DND-41 (cell line): ENCODE data around the gene LAMA2.

ENCODE experiments used
- EZH2 ChIP-seq: IDR thresholded peaks from 3 replicates; pipeline ENCODE4 v1.6.1; 2012; ENCODE audit warnings: borderline replicate concordance, low read depth, mild to moderate bottlenecking, moderate library complexity, low read length, inconsistent platforms; ENCODE audit not compliant: severe bottlenecking
- TF ChIP-seq, protein P1 (sequence below): IDR thresholded peaks from 2 replicates; pipeline ENCODE4 v1.5.1; 2012; ENCODE audit warnings: borderline replicate concordance, low read length, moderate library complexity, mild to moderate bottlenecking; ENCODE audit not compliant: poor library complexity, severe bottlenecking; ENCODE audit errors: extremely low read depth

DNA sequence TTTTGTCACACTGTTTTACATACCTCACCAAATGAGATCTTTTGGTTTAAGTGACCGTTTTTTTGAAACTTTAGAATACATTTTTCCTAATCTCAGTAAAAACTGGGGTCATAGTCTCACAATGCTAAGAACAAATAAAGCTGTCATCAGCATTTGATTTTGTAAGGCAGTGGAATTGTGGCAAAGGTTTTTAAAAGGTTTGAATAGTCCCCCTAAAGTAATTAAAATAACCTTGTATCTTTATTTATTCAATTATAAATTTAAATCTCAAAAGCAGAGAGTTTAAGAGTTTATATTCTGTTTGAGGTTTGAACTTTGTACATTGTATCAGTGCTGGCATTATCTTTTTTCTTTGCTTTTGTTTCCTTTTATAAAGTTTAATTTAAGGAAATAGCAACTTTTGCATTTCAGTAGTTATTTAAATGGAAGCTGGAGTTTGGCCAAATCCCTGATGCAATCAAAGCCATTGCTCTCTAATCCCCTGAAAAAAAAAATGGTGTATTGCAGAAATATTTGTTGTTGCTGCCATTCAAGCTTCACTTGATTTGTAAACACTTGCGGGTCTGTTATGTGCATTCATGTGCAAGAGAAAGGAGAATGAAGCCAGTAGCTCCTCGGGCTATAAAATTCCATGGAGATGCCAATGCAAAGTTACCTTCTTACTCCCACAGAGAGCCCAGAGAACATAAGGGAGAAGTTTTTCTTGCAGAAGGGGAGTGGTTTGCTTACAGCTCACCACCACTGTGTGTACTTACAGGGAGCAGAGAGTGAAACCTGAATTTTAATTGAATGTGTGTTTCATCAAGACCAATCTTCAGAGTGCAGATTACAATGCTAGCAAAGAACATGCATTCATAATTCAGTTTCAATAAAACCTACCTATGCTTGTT lies 435.2 kb downstream of the LAMA2 start:
- TF ChIP-seq, protein P1, sequence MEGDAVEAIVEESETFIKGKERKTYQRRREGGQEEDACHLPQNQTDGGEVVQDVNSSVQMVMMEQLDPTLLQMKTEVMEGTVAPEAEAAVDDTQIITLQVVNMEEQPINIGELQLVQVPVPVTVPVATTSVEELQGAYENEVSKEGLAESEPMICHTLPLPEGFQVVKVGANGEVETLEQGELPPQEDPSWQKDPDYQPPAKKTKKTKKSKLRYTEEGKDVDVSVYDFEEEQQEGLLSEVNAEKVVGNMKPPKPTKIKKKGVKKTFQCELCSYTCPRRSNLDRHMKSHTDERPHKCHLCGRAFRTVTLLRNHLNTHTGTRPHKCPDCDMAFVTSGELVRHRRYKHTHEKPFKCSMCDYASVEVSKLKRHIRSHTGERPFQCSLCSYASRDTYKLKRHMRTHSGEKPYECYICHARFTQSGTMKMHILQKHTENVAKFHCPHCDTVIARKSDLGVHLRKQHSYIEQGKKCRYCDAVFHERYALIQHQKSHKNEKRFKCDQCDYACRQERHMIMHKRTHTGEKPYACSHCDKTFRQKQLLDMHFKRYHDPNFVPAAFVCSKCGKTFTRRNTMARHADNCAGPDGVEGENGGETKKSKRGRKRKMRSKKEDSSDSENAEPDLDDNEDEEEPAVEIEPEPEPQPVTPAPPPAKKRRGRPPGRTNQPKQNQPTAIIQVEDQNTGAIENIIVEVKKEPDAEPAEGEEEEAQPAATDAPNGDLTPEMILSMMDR = no peak
- no peak for TF ChIP-seq EZH2
